Measurements from ENCODE around the gene ISG15. TPM values are rescaled to one million over a fixed set of nuclear protein-coding genes. Genes with fewer than 3 reads are reported as not detected.

ISG15 gene
- total and polyA plus RNA-seq, 9 of the 15 experiments (the other 6 are each of a cell fraction or from before 2014, with no cell fraction given), result 0.40 to 58.3 (median 12.2) TPM

DNA sequence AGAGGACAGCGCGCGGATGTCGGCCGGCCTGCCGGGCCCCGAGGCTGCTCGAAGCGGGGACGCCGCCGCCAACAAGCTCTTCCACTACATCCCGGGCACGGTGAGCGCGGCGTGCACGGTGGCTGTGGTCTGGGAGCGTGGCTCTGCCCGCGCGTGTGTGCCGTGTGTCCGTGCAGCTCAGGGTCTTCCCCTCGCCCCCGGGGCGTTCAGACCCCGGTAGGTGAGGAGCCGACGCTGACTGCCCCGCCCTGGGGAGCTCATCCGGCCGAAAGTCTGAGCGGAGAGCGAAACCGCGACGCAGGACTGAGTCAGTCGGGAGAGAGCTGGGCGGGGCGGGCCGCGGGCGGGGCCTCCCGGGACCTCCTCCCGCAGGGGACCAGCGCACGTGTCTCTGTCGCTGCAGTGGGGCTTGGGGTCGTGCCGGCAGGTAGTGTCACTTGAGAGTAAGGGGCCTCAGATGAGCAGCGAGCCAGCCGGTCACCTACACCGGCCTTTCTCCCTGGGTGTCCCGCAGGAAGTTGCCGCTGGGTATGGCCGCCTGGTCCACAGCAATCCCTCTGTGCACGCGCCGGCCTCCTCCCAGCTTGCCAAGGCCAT lies 46.5 kb upstream of the ISG15 start (continued):
- TF ChIP-seq BRCA1 (IDR thresholded peaks at IDR 0.05) (no peak), BRCA1 (CRISPR knock-in tag; IDR thresholded peaks at IDR 0.05) (no peak), USF2 (CRISPR knock-in tag; IDR thresholded peaks at IDR 0.05) (peak; percentile 38; the same call in 1 of the 2 replicates), BACH1 (tag; IDR thresholded peaks at IDR 0.05) (no peak), RCOR1 (IDR thresholded peaks at IDR 0.05; ENCODE audit: borderline replicate concordance in 1 of 2, low read depth in 2 of 2, low read length in 2 of 2) (no peak), CC2D1A (IDR thresholded peaks at IDR 0.05) (no peak), ARID2 (IDR thresholded peaks at IDR 0.05) (no peak), THAP7 (CRISPR knock-in tag; IDR thresholded peaks at IDR 0.05) (no peak), ZNF384 (IDR thresholded peaks at IDR 0.05; ENCODE audit: low read depth, low read length) (no peak), POLR2AphosphoS2 (IDR thresholded peaks at IDR 0.05; ENCODE audit: low read length) (no peak), HBP1 (CRISPR knock-in tag; IDR thresholded peaks at IDR 0.05) (no peak), ZNF551 (CRISPR knock-in tag; IDR thresholded peaks at IDR 0.05) (no peak), NKRF (IDR thresholded peaks at IDR 0.05; ENCODE audit: borderline replicate concordance) (0 out of 2 replicates have a peak, but pooled peaks have one; percentile 67), MCM2 (IDR thresholded peaks at IDR 0.05; ENCODE audit: low read depth) (no peak), GATA2 (CRISPR knock-in tag; IDR thresholded peaks at IDR 0.05) (no peak)
- TF ChIP-seq, protein P1, sequence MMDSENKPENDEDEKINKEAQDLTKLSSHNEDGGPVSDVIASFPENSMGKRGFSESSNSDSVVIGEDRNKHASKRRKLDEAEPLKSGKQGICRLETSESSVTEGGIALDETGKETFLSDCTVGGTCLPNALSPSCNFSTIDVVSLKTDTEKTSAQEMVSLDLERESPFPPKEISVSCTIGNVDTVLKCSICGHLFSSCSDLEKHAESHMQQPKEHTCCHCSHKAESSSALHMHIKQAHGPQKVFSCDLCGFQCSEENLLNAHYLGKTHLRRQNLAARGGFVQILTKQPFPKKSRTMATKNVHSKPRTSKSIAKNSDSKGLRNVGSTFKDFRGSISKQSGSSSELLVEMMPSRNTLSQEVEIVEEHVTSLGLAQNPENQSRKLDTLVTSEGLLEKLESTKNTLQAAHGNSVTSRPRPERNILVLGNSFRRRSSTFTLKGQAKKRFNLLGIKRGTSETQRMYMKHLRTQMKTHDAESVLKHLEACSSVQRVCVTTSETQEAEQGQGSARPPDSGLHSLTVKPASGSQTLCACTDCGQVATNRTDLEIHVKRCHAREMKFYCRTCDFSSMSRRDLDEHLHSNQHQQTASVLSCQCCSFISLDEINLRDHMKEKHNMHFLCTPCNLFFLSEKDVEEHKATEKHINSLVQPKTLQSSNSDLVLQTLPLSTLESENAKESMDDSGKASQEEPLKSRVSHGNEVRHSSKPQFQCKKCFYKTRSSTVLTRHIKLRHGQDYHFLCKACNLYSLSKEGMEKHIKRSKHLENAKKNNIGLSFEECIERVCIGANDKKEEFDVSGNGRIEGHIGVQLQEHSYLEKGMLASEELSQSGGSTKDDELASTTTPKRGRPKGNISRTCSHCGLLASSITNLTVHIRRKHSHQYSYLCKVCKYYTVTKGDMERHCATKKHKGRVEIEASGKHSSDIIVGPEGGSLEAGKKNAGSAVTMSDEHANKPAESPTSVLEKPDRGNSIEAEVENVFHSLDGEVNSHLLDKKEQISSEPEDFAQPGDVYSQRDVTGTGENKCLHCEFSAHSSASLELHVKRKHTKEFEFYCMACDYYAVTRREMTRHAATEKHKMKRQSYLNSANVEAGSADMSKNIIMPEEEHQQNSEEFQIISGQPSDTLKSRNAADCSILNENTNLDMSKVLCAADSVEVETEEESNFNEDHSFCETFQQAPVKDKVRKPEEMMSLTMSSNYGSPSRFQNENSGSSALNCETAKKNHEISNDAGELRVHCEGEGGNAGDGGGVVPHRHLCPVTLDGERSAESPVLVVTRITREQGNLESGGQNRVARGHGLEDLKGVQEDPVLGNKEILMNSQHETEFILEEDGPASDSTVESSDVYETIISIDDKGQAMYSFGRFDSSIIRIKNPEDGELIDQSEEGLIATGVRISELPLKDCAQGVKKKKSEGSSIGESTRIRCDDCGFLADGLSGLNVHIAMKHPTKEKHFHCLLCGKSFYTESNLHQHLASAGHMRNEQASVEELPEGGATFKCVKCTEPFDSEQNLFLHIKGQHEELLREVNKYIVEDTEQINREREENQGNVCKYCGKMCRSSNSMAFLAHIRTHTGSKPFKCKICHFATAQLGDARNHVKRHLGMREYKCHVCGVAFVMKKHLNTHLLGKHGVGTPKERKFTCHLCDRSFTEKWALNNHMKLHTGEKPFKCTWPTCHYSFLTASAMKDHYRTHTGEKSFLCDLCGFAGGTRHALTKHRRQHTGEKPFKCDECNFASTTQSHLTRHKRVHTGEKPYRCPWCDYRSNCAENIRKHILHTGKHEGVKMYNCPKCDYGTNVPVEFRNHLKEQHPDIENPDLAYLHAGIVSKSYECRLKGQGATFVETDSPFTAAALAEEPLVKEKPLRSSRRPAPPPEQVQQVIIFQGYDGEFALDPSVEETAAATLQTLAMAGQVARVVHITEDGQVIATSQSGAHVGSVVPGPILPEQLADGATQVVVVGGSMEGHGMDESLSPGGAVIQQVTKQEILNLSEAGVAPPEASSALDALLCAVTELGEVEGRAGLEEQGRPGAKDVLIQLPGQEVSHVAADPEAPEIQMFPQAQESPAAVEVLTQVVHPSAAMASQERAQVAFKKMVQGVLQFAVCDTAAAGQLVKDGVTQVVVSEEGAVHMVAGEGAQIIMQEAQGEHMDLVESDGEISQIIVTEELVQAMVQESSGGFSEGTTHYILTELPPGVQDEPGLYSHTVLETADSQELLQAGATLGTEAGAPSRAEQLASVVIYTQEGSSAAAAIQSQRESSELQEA (IDR thresholded peaks at IDR 0.05; ENCODE audit: low read depth), result no peak
